Measurements from ENCODE around the gene TIAM2.
"Not testable (repeated sequence)": the region's sequence is repeated elsewhere in the genome, so short reads cannot be mapped to it uniquely, and the experiment has no call there.

TIAM2 gene

DNA sequence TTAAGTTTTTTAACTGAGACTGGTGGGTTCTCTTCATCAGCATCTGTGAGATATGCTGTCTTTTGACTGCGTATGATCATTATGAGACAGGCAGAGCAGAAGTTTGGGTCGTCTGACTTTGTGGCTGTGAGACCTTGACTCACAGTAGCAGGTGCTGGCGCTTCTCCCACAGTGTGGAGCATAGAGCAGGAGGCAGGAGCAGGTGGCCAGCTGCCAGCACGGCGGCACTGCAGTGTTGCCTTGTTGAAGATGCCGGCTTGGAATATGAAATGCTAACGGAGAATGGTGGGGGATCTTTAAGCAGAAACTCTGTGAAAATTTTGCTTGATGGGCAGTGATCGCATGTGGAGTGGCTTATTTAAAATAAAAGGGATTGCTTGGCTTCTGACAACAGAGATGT, 105.0 kb downstream of the TIAM2 start:
- no peak for DNase-seq (ENCODE audit: low read depth, low spot score)

- no peak for DNase-seq (ENCODE audit: low read depth, low spot score)
These were observed 105.5 kb downstream of the TIAM2 start for GRCh38 chr6:155100591-155100990.

DNA sequence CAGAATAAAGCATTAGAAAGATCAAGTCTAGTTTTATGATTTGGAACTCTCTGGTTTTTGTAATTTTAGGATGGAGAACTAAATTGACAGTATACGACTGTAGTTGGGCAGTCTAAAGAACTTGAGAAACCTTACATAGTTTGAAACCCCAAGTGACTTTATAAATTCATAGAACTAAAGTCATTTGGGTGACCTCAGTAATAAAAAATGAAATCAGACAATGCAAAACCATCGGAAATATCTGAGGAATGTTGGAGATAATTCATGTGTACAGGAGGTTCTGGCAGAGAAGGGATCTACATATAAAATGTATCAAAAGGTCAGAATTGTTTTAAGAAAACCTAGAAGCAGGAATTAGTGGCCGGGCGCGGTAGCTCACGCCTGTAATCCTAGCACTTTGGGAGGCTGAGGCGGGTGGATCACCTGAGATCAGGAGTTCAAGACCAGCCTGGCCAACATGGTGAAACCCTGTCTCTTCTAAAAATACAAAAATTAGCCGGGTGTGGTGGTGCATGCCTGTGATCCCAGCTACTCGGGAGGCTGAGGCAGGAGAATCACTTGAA, 108.0 kb downstream of the TIAM2 start:
- DNase-seq (ENCODE audit: low read depth, low spot score) = not testable (repeated sequence)

- DNase-seq (ENCODE audit: low read depth, low spot score) = no peak
These were observed 108.8 kb downstream of the TIAM2 start for GRCh38 chr6:155103816-155104366.

DNA sequence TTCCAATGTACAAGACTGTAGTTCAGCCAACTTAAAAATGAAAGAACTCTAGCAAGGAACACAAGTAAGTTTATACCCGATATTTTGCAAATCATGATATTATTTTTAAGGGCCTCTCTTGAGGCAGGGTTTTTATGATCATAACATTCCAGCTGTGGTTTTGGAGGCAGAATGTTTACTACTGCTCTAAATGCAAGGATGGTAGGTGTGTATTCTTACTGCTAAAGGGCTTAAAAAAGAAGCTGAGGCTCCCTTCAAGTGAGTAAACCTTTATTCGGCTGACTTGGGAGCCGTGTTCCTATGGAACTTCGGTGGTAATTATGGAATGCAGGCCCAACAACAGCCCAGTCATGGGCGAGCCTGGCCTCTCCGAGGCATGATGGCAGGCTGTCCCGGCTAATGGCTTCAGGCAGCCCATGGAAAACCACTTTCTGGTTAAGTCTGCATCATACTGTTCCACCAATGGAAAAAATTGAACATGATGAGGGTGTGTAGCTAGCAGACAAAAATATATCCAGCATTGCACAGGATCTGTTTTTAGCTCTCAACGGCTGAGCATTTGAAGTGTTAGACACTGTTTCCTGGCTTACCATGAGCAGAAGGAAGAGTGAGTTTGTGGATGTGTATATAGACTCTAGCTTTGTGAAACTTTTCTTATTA, 111.5 kb downstream of the TIAM2 start:
- no peak for DNase-seq (ENCODE audit: low read depth, low spot score)

DNA sequence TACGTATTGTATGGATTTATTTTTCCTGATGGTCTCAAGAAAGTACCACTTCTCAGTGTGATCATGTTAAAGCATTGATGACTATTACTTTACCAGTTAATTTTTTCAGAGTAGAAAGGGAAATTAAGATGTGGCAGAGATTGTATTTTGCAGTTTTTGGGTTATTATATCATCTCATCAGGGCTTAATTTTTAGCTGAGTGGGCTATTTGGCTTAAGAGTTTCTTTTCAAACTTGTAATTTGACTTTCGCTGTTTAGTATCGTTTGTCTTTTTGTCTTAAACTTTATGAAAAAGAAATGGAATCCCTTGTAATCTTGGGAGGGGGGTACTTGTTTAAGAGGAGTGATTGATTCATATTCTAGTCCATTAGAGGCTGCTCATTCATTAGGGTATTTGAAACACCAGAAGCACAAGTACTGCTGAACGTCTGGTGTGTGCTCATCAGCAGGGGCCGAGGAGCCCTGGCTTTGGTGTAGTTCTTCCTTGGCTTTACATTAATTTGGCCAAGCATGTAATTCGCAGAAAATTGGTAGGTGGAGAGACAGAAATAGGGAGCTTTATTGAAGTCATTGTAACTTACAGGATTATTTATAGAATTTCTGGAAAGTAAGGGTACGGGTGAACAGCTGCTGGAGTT, 112.4 kb downstream of the TIAM2 start:
- no peak for DNase-seq (ENCODE audit: low read depth, low spot score)

DNA sequence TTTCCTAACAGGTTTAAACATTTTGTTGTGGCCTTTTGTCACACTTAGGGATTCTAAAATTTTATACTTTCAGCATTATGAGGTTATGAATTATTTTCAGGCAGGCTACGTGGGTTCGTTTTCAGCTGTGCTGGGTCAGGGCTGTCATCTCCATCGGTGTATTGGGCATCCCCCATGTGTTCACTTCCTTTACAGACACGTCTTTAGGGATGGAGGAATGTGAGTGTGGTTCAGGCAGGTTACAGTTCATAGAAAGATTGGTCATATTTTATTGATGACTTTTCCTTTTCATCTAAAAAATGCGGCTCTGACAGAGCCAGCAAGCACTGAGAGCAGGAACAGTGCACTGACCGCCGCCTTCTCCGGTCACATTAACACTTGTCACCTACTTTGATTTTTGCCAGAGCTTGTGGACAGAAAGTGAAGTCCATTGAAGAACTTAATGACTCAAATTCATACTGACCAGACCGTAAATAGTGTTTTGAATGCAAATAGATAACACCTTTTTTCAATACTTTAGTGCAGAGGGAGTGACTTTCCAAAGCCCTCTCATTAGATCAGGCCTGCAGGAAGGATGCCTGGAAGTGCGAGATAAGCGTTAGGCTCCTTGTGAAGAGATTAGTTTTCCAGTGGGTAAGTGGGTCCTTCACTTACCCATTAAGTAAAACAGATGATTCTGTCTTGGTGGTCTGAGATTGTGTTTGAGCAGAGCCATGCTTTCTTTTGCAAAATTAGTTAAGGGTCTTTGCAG, 113.1 kb downstream of the TIAM2 start:
- no peak for DNase-seq (ENCODE audit: low read depth, low spot score)

DNA sequence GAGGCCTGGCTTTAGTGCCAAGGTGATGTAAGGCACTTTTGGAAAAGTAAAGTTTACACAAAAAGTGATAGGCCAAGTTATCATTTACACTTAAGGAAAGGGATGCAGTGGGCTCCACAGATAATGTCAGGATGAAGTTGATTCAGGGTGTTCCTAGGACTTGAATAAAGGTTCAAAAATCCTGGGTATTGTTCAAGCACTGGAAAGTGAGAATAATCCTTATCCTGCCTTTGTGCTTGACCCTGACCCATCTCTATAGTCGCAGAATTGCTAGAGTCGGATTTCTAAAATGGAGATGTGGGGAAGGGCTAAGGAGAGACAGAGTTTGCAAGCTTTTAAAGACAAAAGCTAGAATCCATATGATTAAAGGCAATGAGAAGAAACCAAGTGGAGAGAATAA, 115.6 kb downstream of the TIAM2 start:
- DNase-seq (ENCODE audit: low read depth, low spot score) = no peak

- DNase-seq (ENCODE audit: low read depth, low spot score) = no peak
These were observed 117.6 kb downstream of the TIAM2 start for GRCh38 chr6:155112757-155113156.

- no peak for DNase-seq (ENCODE audit: low read depth, low spot score)
These were observed 120.9 kb downstream of the TIAM2 start for GRCh38 chr6:155115893-155116570.

DNA sequence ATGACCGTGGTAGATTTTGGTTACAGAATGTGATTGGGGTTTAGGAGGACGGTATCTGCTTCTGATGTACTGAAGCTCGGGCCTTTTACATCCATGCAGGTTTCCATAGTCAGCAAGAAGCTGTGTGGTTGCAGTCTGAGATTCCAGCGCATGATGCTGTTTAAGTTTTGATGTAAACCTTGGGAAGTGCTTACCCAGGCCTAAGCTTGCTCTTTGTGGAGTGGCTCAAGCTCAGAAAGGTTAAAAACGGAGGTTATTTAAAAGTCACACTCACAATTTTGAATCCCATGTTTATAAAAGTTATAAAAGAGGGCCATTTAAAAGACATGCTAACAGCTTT, 121.4 kb downstream of the TIAM2 start:
- DNase-seq (ENCODE audit: low read depth, low spot score) = no peak

DNA sequence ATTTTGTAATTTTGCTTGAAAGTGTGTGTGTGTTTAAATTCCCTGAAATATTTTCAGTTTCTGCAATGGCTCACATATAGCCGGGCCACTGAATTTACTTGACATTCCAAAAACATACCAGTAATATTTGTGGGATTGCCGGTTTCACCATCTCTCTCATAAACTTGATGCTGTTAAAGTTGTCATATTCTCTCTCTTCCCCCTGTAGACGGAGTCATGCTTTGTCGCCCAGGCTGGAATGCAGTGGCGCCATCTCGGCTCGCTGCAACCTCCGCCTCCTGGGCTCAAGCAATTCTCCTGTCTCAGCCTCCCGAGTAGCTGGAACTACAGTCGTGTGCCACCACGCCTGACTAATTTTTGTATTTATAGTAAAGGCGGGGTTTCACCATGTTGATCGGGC, 122.1 kb downstream of the TIAM2 start:
- DNase-seq (ENCODE audit: low read depth, low spot score) = no peak

- no peak for DNase-seq (ENCODE audit: low read depth, low spot score)
These were observed 122.7 kb downstream of the TIAM2 start for GRCh38 chr6:155117785-155118184.

DNA sequence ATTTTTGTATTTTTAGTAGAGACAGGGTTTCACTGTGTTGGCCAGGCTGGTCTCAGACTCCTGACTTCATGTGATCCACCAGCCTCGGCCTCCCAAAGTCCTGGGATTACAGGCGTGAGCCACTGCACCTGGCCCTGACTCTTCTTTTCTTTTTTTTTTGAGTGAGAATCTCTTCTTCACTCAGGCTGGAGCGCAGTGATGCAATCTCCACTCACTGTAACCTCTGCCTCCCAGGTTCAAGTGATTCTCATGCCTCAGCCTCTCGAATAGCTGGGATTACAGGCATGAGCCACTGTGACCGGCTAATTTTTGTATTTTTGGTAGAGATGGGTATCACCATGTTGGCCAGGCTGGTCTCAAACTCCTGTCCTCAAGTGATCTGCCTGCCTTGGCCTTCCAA, 124.1 kb downstream of the TIAM2 start:
- not testable (repeated sequence) for DNase-seq (ENCODE audit: low read depth, low spot score)

DNA sequence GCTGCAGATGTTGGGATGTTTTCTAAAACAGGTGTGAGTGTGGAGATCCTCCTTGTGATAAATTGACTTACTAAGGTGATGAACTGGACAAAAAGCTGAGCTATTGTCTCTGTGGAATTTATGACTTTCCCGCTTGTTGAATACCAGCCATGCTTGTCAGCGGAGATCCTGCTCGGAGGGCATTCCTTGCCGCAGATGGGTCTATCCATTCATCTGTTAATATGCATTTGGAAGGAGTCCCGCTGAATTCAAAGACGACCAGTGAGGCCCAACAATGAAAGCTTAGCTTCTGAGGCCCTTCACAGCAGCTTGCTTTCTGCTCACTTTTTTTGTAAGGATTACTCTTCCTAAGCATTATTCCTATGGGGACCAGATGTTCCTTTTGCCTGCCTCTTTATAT, 124.9 kb downstream of the TIAM2 start:
- DNase-seq (ENCODE audit: low read depth, low spot score) = peak; percentile 95

- DNase-seq (ENCODE audit: low read depth, low spot score) = no peak
These were observed 126.2 kb downstream of the TIAM2 start for GRCh38 chr6:155121294-155121693.

DNA sequence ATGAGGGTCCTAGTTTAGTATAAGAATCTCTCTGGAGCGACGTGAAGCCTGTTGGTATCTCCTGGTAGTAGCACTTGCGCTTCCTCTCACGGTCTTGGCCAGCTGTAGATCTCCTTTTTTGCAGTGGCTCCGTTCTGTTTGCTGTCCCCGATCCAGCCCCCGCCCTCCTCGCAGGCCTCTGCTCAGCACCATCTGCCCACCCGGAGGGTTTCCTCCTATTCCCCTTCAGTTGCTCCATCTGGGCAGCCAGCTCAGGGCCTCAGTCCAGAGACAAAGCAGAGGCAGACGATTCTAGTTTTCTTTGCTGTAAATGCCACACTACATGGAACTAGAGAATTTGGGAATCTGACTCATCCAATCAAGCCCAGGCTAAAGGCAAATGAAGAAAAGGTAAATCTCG, 126.6 kb downstream of the TIAM2 start:
- DNase-seq (ENCODE audit: low read depth, low spot score) = no peak

DNA sequence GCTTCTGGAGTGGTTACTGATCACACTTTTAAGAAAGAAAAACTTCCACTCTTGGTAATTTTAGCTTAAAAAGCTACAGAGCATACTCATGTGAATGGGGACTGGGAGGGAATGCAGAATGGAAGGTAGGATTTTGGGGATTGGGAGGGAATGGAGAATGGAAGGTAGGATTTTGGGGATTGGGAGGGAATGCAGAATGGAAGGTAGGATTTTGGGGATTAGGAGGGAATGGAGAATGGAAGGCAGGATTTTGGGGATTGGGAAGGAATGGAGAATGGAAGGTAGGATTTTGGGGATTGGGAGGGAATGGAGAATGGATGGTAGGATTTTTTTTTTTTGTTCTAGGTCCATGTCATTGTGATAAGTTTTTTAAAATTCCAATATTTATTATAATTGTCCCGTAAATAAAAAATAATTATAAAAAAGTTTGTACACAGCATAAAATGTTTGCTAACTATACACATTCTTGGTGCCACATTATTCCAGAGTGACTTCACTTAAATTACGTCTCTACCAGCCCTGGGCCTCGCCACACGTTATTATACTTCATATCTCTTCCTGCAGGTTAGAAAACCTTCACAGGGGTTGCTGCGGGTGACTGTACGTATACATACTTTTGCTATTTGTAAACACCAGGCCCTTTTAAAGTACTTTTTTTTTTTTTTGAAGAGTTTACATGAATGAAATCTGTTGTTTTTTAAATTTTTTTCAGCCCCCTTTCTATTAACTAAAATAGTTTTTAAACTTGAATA, 127.3 kb downstream of the TIAM2 start:
- no peak for DNase-seq (ENCODE audit: low read depth, low spot score)

DNA sequence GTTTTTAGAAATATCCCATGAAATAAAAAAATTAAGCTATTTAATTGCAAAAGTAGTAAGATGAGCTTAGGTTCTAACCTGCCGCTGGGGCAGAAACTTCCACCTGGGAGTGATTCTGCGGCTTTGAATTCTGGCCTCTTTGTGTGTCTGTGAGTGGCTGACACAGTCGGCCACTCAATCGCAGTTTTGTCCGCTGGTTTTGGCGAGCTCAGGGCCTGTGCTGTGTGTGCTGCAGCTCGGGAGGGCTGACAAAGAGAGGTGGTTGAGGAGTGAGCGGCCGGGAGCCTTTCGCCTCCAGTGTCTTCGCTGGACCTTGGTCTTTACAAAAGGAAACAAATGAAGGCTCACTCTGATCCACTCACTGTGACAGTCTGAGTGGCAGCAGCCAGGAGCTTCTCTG, 128.4 kb downstream of the TIAM2 start:
- DNase-seq (ENCODE audit: low read depth, low spot score) = no peak

DNA sequence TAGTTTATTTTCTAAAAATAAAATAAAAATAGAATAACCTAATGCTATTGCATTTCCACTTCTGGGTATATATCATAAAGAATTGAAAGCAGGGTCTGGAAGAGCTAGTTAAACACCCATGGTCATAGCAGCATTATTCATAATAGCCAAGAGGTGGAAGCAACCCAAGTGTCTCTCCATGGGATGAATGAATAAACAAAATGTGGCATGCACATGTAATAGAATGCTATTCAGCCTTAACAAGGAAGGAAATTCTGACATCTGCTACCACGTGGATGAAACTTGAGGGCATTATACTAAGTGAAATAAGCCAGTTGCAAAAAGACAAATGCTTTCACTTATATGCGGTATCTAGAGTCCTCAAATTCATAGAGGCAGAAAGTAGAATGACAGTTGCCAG, 130.8 kb downstream of the TIAM2 start:
- DNase-seq (ENCODE audit: low read depth, low spot score) = no peak

Measured in iPS DF 19.7 (cell line).